NCI-H1092 treated with DMSO at 0.1 percent for 48 hours (cell line): ENCODE results near the gene PCP2.

Experiments used
- DNase-seq: peaks from one replicate; lab custom pipeline; 2025; lab: John Stamatoyannopoulos, UW

The PCP2 gene

DNA sequence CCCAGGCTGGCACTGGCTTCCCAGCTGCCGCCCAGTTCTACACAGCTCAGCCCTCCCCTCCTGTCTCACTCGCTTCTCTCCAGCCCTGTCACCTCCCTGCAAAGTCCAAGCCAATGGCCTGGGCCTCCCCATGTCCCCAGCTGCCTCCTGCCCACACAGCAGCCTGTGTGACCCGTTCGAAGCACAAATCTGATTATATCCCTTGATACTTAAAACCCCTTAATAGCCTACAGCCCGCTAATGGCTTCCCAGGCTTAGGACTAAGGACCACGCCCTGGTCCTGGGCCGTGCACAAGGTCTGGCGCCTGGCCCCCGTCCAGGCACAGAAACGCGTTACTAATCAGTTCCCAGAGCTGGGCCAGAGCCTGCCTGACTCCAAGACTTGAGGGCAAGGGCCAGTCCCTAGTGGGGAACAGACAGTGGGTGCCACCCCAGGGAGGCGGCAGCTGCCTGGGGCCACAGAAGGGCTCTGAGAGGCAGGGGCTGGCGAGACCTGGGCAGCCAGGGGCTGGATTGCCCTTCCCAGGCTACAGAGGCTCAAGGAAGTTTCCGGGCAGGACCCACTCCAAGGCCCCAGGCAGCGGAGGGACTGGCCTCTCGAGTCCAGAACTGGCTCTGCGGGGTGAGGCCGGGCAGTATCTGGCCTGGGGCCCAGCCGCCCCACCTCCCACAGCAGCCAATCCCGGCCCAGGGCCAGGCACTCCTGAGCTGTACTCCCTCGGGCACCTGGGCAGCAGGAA lies 14.6 kb downstream of the PCP2 start:
- no peak for DNase-seq

DNA sequence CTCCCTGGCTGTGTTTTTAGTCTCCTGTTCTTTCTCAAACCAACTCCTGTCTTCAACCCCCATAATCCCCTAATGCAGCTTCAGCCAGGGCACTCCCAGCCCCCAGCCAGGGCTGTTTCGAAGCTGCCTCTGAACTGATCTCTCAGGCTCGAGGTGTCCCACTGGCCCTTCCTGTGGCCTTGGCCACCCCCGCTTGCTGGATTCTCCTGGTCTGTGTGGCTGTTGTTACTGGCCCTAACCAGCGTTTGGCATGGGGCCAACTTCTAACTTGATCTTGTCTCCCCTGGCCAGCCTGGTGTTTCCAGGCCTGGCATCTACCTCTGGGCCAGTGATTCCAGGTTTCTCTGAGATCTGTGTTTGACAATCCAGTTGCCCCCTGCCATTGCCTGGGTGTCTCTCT lies 15.2 kb downstream of the PCP2 start:
- no peak for DNase-seq

DNA sequence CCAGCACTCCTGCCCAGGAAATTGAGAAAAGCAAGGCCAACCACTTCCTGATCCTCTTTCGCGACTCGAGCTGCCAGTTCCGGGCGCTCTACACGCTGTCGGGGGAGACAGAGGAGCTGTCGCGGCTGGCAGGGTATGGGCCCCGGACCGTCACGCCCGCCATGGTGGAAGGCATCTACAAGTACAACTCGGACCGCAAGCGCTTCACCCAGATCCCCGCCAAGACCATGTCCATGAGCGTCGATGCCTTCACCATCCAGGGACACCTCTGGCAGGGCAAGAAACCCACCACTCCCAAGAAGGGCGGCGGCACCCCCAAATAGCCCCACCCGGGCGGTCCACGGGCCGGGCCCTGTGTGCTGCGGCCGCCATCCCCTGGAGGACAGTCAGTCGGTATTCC lies 15.8 kb downstream of the PCP2 start:
- DNase-seq, result no peak

DNA sequence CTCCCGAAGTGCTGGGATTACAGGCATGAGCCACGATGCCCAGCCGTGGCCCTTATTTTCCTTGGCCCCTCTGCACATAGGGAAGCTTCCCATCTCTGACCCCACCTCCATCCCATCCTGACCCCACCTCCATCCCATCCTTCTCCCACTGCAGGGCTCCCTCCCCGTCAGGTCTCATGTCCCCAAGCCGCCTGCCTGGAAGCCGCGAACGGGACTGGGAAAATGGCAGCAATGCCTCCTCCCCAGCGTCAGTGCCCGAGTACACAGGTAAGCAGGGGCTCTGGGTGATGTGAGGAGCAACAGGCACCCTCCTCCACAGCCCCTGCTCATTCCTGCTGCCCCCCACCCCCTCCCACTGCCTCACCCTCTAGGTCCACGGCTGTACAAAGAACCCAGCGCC lies 16.3 kb downstream of the PCP2 start:
- no peak for DNase-seq

DNA sequence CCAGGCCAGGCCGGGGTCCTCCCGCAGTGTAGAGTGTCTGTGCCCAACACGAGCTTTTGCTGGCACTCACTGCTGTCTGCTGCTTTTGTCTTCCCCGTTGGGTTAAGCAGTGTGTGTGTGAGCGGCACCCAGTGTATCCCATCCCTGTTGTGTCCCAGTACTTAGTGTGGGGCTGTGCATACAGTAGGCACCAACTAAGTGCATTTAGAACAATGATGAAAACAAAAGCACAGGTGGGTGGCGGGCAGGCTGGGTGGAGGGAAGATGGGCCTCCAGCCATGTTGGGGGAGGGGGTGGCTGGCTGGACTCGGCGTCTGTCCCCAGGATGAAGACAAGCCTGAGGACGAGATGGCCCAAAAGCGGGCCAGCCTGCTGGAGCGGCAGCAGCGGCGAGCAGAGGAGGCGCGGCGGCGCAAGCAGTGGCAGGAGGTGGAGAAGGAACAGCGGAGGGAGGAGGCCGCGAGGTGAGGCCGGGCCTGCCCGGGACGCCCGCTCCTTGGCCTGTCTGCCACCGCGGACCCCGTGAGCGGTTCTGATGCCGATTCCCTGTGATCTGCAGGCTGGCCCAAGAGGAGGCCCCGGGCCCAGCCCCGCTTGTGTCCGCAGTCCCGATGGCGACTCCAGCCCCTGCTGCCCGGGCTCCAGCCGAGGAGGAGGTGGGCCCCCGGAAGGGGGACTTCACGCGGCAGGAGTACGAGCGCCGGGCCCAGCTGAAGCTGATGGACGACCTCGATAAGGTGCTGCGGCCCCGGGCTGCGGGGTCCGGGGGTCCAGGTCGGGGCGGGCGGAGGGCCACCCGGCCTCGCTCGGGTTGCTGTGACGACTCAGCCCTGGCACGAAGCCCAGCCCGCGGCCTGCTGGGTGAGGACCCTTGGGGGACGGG lies 18.4 kb downstream of the PCP2 start:
- no peak for DNase-seq

DNA sequence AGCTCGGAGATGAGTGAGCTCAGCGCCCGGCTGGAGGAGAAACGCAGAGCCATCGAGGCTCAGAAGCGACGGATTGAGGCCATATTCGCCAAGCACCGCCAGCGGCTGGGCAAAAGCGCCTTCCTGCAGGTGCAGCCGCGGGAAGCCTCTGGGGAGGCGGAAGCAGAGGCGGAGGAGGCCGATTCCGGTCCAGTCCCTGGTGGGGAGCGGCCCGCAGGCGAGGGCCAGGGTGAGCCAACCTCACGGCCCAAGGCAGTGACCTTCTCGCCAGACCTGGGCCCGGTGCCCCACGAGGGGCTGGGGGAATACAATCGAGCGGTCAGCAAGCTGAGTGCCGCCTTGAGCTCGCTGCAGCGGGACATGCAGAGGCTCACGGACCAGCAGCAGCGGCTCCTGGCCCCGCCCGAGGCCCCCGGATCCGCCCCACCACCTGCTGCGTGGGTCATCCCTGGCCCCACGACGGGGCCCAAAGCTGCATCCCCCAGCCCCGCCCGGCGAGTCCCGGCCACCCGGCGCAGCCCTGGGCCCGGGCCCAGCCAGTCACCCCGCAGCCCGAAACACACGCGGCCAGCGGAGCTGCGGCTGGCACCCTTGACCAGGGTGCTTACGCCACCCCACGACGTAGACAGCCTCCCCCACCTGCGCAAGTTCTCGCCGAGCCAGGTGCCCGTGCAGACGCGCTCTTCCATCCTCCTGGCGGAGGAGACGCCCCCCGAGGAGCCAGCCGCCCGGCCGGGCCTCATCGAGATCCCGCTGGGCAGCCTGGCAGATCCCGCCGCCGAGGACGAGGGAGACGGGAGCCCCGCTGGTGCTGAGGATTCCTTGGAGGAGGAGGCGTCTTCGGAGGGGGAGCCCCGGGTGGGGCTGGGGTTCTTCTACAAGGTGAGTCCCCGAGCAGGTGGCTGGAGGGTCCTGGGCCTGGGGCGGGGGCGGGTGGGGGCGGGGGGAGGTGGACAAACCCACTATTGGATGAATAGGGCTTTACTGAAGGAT lies 20.9 kb downstream of the PCP2 start:
- no peak for DNase-seq

DNA sequence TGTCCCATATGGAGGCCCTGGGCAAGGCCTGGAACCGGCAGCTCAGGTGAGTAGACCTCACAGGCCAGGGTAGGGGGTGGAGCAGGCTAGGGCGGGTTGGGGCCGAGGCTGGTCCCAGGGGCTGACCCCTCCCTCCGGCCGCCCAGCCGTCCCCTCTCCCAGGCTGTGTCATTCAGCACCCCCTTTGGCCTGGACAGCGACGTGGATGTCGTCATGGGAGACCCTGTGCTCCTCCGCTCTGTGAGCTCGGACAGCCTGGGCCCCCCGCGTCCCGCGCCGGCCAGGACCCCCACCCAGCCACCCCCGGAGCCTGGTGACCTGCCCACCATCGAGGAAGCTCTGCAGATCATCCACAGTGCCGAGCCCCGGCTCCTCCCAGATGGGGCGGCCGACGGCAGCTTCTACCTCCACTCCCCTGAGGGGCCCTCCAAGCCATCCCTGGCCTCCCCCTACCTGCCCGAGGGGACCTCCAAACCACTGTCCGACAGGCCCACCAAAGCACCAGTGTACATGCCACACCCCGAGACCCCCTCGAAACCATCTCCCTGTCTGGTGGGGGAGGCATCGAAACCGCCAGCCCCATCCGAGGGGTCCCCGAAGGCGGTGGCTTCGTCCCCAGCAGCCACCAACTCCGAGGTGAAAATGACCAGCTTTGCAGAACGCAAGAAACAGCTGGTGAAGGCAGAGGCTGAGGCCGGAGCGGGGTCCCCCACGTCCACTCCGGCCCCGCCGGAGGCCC lies 21.8 kb downstream of the PCP2 start:
- no peak for DNase-seq

DNA sequence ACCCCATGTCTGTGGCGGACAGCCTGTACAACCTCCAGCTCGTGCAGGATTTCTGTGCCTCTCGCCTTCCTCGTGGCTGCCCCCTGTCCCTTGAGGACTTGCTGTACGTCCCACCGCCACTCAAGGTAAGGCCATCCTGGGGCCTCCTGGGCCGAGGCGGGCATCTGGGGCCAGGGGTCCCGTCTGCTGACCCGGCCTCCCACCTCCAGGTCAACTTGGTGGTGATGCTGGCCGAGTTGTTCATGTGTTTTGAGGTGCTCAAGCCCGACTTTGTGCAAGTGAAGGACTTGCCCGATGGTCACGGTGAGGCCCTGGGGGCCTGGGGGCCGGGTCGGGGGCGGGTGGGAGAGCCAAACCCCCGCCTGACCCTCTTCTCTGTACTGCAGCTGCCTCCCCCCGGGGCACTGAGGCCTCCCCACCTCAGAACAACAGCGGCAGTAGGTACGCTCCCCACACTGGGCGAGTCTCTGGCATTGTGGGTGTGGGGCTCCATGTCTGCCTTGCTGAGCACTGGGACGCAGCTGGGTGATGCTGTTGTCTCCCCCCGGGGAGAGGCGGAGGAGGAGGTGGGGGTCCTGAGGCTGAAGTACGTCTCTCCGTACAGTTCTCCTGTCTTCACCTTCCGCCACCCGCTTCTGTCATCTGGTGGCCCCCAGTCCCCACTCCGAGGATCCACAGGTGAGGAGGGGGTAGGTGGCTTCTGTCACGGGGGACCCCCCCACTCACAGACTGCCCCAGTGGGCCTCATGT lies 22.9 kb downstream of the PCP2 start:
- no peak for DNase-seq

DNA sequence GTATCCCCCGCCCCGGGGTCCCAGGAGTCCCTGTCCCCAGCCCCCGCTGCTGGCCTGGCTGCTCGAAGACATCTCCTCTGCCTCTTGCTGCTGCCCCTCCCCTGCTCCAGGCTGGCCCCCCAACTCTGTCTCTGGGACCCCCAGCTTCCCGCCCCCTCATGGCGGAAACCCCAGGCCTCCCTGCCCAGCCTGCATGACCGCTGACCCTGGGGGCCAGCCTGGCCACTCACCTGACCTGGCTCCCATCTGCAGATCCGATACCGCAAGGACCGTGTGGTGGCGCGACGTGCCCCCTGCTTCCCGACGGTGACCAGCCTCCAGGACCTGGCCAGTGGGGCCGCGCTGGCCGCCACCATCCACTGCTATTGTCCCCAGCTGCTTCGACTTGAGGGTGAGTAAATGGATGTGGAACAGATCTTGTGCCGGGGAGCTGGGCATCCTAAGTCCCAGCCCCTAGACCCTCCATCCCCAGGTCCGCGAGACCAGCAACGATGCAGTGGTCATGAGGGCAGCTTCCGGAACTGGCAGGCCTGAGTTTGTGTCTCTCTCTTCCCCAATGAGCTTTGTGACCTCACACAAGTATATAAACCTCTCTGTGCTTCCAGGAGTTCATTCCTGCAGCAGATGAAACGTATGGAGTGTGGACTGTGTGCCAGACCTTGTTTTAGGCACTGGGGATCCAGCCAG lies 25.5 kb downstream of the PCP2 start:
- DNase-seq, result no peak

DNA sequence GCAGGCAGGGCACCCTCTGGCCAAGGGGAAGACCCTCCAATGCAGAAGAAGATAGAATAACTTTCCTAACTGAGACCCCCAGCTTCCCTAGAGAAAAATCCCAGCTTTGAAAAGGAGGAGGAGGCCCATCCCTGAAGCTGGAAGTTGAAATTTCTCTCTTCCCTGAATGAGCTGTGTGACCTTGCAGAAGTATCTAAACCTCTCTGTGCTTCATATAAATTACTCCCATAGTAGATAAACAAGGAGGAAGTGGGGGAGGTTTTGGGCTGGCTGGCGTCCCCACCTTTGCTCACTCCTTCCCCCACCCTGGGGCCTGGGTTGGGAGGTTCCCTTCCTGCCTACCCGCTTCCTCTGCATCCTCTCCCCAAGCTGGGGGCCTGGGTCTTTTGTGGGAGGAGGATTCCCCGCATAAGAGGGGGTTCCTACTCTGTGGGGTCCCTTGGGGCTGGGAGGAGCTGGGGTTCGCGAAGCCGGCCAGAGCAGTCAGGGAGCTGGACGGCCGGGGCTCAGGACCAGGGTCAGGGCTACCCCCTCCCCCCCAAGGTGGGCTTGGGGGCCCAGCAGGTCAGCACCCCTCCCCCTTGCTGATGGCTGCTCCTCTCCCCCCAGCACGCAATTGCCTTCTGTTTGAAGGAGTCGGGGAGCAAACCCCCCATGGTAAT lies 26.2 kb downstream of the PCP2 start:
- no peak for DNase-seq

DNA sequence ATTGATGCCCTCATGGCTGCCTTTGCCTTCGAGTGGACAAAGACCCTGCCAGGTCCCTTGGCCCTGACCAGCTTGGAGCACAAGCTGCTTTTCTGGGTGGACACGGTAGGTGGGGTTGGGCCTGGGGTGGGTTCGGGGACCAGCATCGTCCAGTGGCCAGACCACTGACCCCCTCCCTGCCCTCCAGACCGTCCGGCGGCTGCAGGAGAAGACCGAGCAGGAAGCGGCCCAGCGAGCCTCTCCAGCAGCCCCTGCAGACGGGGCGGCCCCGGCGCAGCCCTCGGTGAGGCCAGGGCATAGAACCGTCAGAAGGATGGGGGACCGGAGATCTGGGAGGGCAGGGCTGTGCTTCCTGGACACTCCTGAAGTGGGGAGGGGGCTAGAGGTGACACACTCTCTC lies 27.2 kb downstream of the PCP2 start:
- no peak for DNase-seq

DNA sequence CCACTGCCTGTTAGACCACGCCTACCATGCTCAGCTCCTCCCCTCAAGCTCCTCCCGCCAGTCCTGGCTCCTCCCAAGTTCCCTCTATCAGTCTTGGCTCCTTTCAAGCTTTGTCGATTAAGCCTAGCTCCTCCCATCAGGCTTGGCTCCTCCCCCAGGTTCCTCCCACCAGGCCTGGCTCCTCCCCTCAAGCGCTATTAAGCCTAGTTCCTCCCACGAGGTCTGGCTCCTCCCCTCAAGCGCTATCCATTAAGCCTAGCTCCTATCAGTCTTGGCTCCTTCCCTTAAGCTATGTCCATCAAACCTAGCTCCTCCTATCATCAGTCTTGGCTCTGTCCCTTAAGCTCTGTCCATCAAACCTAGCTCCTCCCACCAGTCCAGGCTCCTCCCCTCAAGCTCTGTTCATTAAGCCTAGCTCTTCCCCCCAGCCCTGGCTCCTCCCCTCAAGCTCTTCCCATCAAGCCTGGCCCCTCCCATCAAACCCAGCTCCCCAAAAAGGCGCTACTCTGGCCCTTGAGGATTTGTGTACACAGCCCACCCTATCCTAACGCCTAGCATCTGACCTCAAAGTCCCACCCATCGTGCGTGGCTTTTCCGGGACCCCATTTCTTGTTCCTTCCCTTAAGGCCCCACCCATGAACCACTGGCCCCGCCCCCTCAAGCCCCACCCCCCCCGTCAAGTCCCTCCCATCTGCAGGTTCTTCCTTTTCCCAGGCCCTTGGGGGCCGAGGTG lies 27.9 kb downstream of the PCP2 start:
- no peak for DNase-seq

DNA sequence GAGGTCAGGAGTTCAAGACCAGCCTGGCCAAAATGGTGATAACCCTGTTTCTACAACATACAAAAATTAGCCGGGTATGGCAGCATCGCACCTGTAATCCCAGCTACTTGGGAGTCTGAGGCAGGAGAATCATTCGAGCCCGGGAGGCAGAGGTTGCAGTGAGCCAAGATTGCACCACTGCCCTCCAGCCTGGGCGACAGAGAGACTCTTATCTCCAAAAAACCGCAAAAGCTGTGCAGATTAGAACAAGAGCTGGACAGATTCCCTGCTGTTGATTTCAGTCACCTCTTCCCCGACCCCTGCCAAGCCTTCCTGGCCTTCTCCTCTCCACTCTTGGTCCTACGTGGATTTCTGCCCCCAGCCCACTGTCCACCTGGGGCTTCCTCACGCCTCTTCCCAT lies 29.6 kb downstream of the PCP2 start:
- DNase-seq, result no peak

DNA sequence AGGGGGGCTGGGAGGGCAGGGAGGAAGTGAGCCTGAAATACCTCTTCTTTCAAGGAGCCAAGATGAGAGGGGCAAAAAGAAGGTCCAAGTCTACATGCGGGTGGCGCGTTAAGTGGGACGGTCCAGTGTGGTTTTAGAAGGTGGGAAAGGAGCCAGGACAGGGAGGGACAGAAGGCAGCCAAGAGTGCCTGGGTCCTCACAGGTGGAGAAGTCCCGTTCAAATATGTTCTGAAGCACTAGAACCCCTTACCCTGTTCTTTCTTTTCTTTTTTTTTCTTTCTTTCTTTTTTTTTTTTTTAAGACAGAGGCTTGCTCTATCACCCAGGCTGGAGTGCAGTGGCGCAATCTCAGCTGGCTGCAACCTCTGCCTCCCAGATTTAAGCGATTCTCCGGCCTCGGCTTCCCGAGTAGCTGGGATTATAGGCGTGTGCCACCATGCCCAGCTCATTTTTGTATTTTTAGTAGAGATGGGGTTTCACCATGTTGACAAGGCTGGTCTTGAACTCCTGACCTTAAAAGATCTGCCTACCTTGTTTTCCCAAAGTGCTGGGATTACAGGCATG lies 30.5 kb downstream of the PCP2 start:
- no peak for DNase-seq

DNA sequence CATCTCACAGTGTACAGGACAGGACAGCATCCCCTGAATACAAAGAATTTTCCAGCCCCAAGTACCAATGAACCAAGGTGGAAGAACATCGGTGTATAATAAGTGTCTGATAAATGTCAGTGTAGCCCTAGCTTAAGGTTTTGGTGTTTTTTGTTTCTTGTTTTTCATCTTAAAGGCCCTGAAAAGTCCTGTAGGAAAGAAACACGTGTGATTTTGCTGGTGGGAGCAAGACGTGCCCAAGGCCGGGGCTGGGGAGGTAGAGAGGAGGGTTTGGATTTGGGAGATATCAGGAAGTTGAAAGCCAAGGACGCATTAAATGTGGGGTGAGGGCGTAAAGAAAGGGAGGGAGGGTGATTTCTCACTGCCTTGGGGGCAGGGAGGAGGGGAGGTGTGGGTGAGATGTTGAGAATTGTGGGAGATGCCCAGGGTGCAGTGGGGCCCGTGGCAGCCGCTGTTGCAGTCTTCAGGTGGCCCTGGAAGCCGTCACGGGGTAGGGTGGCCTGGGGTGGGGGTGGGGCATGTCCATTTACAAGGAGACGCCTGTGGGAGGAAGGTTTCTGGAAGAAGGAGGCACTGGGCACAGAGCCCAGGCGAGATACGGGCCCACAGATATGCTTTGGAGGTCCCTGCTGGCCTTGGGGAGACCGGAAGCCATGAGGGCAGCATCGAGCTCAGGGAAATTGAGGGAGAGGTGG lies 31.1 kb downstream of the PCP2 start:
- DNase-seq, result no peak

DNA sequence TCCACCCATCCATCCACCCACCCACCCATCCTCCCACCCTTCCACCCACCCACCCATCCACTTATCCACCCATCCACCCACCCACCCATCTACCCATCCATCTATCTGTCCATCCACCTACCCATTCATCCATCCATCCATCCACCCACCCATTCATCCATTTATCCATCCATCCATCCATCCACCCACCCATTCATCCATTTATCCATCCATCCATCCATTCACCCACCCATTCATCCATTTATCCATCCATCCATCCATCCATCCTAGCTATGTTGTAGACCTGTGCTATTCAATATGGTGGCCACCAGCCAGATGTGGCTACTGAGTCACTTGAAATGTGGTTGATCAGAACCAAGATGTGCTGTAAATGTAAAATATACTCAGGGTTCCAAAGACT lies 32.8 kb downstream of the PCP2 start:
- DNase-seq, result no peak

DNA sequence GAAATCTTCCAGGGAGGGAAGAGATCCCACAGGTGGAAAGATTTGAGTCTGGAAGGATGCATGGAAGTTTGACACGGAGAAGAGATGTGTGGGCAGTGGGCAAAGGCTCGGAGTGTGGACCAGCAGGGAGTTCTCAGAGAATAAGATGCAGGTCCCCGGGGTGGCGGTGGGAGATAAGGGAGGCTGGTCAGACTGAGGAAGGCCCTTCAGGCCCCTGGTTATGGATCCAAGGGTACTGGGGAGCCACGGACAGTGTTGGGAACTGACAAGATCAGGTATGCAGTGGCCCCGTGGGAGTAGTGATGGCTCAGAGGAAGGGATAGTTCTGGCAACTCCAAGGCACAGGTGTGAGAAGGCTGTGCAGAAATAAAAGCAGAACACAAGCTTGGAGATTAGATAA lies 35.3 kb downstream of the PCP2 start:
- DNase-seq, result no peak

DNA sequence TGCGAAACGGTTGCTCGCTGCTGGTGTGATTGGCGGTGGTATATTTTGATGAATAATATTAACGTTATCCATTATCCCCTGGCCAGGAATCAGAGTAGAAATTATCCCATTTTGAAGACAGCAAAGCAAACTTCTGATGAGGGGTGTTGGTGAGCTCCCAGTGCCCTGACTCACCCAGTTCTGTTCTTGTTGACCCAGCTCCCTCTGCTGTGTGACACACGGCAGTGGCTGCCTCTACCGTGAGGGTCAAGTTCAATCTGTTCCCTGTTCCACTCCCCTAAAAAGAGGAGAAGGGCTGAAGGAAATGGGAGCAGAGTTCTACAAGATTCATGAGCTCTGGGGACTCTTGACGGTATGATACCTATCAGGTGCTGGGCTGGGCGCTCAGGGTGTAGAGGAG lies 35.8 kb downstream of the PCP2 start:
- no peak for DNase-seq
